Loucy (cell line): ENCODE data around the gene TSPAN9.

Source experiments
- H2AFZ ChIP-seq: fragments of 200-600 bp; sonication (generic); 2 replicates; pipeline ENCODE4 v1.6.0; 2016; ENCODE audit warnings: antibody characterized with exemption, mild to moderate bottlenecking, low read length, moderate library complexity
- H3F3A ChIP-seq: fragments of 200-600 bp; 2 replicates; pipeline ENCODE4 v1.6.0; 2016; ENCODE audit warnings: antibody characterized with exemption, low read depth, mild to moderate bottlenecking
- H3K27me3 ChIP-seq: fragments of 200-600 bp; sonication (generic); 2 replicates; pipeline ENCODE4 v1.6.1; 2014; ENCODE audit warnings: low read length, mild to moderate bottlenecking; ENCODE audit not compliant: insufficient read depth, poor library complexity, severe bottlenecking
- H3K36me3 ChIP-seq: fragments of 200-600 bp; sonication (generic); 2 replicates; pipeline ENCODE4 v1.6.1; 2016; ENCODE audit warnings: low read length; ENCODE audit not compliant: insufficient read depth
- H3K4me1 ChIP-seq: fragments of 200-600 bp; sonication (generic); 2 replicates; pipeline ENCODE4 v1.5.1; 2014; ENCODE audit warnings: low read length, mild to moderate bottlenecking; ENCODE audit not compliant: insufficient read depth, poor library complexity, severe bottlenecking
- H3K4me2 ChIP-seq: fragments of 200-600 bp; sonication (generic); 2 replicates; pipeline ENCODE4 v1.6.0; 2014; ENCODE audit warnings: antibody characterized with exemption, low read length, low read depth, mild to moderate bottlenecking; ENCODE audit not compliant: poor library complexity, severe bottlenecking
- H3K4me3 ChIP-seq: fragments of 200-600 bp; sonication (generic); 2 replicates; pipeline ENCODE4 v1.5.1; 2014; ENCODE audit warnings: low read length, mild to moderate bottlenecking, mixed read lengths; ENCODE audit not compliant: poor library complexity, severe bottlenecking
- H3K79me2 ChIP-seq: fragments of 200-600 bp; sonication (generic); 2 replicates; pipeline ENCODE4 v1.6.1; 2014; ENCODE audit warnings: low read length; ENCODE audit not compliant: insufficient read depth
- H3K9ac ChIP-seq: fragments of 200-600 bp; sonication (generic); 2 replicates; pipeline ENCODE4 v1.6.0; 2014; ENCODE audit warnings: mild to moderate bottlenecking, low read depth, low read length, moderate library complexity; ENCODE audit not compliant: poor library complexity, severe bottlenecking
- H3K9me2 ChIP-seq: fragments of 200-600 bp; sonication (generic); replicated peaks from 2 replicates; pipeline ENCODE4 v1.6.1; 2016; ENCODE audit warnings: low read depth, low read length, mixed read lengths
- H3K9me3 ChIP-seq: fragments of 200-600 bp; sonication (generic); 2 replicates; pipeline ENCODE4 v1.6.1; 2014; ENCODE audit warnings: mild to moderate bottlenecking, antibody characterized with exemption, low read length, low read depth; ENCODE audit not compliant: insufficient read depth
- H4K20me1 ChIP-seq: fragments of 200-600 bp; sonication (generic); 2 replicates; pipeline ENCODE4 v1.6.0; 2014; ENCODE audit warnings: antibody characterized with exemption, low read length, mild to moderate bottlenecking; ENCODE audit not compliant: insufficient read depth, poor library complexity, severe bottlenecking
- EZH2phosphoT487 ChIP-seq: fragments of 200-600 bp; IDR thresholded peaks from 2 replicates; pipeline ENCODE4 v1.6.1; 2018; ENCODE audit warnings: antibody characterized with exemption, mild to moderate bottlenecking, moderate library complexity, borderline replicate concordance
- TF ChIP-seq, protein P1 (sequence below): fragments of 200-600 bp; sonication (generic); conservative IDR thresholded peaks from 2 replicates; pipeline ENCODE4 v1.5.1; 2014; ENCODE audit warnings: mild to moderate bottlenecking, antibody characterized with exemption, low read length

TSPAN9 gene

GRCh38 chr12:3117144-3117581 is 40.0 kb downstream of the TSPAN9 start:
- Histone ChIP-seq H3K4me3 (no peak overlapping the region), H3K79me2 (no peaks in the 10 kb centered on the region), H3K9ac (no peak overlapping the region), H3K4me1 (no peaks in the 10 kb centered on the region), H3K9me3 (no peaks in the 10 kb centered on the region), H4K20me1 (no peaks in the 10 kb centered on the region), H3K9me2 (no peaks in the 10 kb centered on the region), H3K36me3 (no peaks in the 10 kb centered on the region), H3K4me2 (no peak overlapping the region), H3K27me3 (no peaks in the 10 kb centered on the region), H2AFZ (no peak overlapping the region), H3F3A (no peaks in the 10 kb centered on the region)
- no peak for TF ChIP-seq EZH2phosphoT487
- TF ChIP-seq, protein P1, sequence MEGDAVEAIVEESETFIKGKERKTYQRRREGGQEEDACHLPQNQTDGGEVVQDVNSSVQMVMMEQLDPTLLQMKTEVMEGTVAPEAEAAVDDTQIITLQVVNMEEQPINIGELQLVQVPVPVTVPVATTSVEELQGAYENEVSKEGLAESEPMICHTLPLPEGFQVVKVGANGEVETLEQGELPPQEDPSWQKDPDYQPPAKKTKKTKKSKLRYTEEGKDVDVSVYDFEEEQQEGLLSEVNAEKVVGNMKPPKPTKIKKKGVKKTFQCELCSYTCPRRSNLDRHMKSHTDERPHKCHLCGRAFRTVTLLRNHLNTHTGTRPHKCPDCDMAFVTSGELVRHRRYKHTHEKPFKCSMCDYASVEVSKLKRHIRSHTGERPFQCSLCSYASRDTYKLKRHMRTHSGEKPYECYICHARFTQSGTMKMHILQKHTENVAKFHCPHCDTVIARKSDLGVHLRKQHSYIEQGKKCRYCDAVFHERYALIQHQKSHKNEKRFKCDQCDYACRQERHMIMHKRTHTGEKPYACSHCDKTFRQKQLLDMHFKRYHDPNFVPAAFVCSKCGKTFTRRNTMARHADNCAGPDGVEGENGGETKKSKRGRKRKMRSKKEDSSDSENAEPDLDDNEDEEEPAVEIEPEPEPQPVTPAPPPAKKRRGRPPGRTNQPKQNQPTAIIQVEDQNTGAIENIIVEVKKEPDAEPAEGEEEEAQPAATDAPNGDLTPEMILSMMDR: no peak

DNA sequence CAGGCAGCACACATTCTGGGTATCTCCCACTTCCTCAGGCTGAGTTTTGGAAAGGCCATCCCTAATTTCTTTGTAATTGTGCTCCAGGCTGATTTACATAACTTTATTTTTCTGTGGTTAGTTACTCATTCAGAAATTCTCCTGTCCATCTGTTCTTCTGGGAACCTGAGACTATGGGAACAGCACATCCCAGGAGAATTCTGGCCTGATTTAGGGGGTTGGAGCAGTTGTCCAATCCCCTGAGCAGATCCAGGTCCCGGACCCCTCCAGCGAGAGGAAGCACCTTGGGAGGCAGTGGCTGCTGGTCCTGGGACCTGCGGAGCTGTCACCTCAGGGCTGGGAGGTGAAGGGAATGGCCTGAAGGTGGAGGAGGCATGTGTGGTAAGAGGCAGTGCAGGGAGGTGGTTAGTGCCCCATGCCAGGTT is 40.4 kb downstream of the TSPAN9 start:
- Histone ChIP-seq H3K27me3 (no peaks in the 10 kb centered on the region), H3K9me2 (no peaks in the 10 kb centered on the region), H3K36me3 (no peaks in the 10 kb centered on the region), H2AFZ (no peak overlapping the region), H3K4me1 (no peaks in the 10 kb centered on the region), H4K20me1 (no peaks in the 10 kb centered on the region), H3K9me3 (no peaks in the 10 kb centered on the region), H3F3A (no peaks in the 10 kb centered on the region), H3K4me2 (no peak overlapping the region), H3K79me2 (no peaks in the 10 kb centered on the region), H3K4me3 (no peak overlapping the region), H3K9ac (no peak overlapping the region)
- TF ChIP-seq, protein P1: no peak
- TF ChIP-seq EZH2phosphoT487: no peak

GRCh38 chr12:3119192-3119755 is 42.1 kb downstream of the TSPAN9 start:
- Histone ChIP-seq H3K79me2 (no peaks in the 10 kb centered on the region), H3K4me3 (no peak overlapping the region), H3K4me2 (no peak overlapping the region), H3K9me3 (no peaks in the 10 kb centered on the region; the same call in 1 of the 2 replicates), H2AFZ (no peak overlapping the region), H3K9me2 (no peaks in the 10 kb centered on the region), H3K36me3 (no peaks in the 10 kb centered on the region), H4K20me1 (no peaks in the 10 kb centered on the region), H3K4me1 (no peaks in the 10 kb centered on the region), H3F3A (no peaks in the 10 kb centered on the region), H3K27me3 (no peaks in the 10 kb centered on the region), H3K9ac (no peak overlapping the region)
- TF ChIP-seq EZH2phosphoT487: no peak
- TF ChIP-seq, protein P1: no peak
